ENCODE measurements around the gene SART1. TPM values are rescaled to one million over a fixed set of nuclear protein-coding genes. Genes with fewer than 3 reads are reported as not detected.

Gene SART1
- polyA plus RNA-seq, 1 donor from 2014 or later = 34.9 TPM

GRCh38 chr11:65960824-65961266 lies 689 bp upstream of the SART1 start:
- Histone ChIP-seq H3K79me2 (replicated peaks; ENCODE audit: insufficient read depth, low read length) (peaks cover 19% of the 10 kb centered on the region), H3K27ac (ENCODE audit: low read length) (peak overlapping the region; percentile 94), H2AFZ (ENCODE audit: low read depth, low read length) (peak overlapping the region; percentile 98), H4K20me1 (ENCODE audit: insufficient read depth) (no peaks in the 10 kb centered on the region), H3F3A (ENCODE audit: insufficient read depth, low read length, poor library complexity, severe bottlenecking) (no peaks in the 10 kb centered on the region), H3K4me3 (ENCODE audit: low read length) (peak overlapping the region; percentile 97), H3K27me3 (ENCODE audit: insufficient read depth, low read depth, low read length) (no peaks in the 10 kb centered on the region), H3K9me3 (ENCODE audit: low read length) (no peaks in the 10 kb centered on the region), H3K9ac (ENCODE audit: low read length) (peak overlapping the region; percentile 95), H3K36me3 (ENCODE audit: insufficient read depth, low read length) (no peaks in the 10 kb centered on the region), H3K9me2 (ENCODE audit: insufficient read depth, low read length) (no peaks in the 10 kb centered on the region), H3K4me2 (ENCODE audit: low read length) (peak overlapping the region; percentile 68)
- no peak for TF ChIP-seq EZH2 (IDR thresholded peaks at IDR 0.05; ENCODE audit: borderline replicate concordance, insufficient read depth, low read length, poor library complexity, severe bottlenecking)
- no peak for TF ChIP-seq MXI1 (conservative IDR thresholded peaks at IDR 0.05; ENCODE audit: poor library complexity, severe bottlenecking)
- TF ChIP-seq TAF1 (IDR thresholded peaks at IDR 0.05; ENCODE audit: low read depth) = no peak
- TF ChIP-seq POLR2AphosphoS5 (IDR thresholded peaks at IDR 0.05) = no peak
- no peak for TF ChIP-seq SMC3 (conservative IDR thresholded peaks at IDR 0.05; ENCODE audit: poor library complexity)
- no peak for TF ChIP-seq RAD21 (conservative IDR thresholded peaks at IDR 0.05)
- TF ChIP-seq EP300 (conservative IDR thresholded peaks at IDR 0.05; ENCODE audit: poor library complexity, severe bottlenecking) = no peak
- TF ChIP-seq, protein P1, sequence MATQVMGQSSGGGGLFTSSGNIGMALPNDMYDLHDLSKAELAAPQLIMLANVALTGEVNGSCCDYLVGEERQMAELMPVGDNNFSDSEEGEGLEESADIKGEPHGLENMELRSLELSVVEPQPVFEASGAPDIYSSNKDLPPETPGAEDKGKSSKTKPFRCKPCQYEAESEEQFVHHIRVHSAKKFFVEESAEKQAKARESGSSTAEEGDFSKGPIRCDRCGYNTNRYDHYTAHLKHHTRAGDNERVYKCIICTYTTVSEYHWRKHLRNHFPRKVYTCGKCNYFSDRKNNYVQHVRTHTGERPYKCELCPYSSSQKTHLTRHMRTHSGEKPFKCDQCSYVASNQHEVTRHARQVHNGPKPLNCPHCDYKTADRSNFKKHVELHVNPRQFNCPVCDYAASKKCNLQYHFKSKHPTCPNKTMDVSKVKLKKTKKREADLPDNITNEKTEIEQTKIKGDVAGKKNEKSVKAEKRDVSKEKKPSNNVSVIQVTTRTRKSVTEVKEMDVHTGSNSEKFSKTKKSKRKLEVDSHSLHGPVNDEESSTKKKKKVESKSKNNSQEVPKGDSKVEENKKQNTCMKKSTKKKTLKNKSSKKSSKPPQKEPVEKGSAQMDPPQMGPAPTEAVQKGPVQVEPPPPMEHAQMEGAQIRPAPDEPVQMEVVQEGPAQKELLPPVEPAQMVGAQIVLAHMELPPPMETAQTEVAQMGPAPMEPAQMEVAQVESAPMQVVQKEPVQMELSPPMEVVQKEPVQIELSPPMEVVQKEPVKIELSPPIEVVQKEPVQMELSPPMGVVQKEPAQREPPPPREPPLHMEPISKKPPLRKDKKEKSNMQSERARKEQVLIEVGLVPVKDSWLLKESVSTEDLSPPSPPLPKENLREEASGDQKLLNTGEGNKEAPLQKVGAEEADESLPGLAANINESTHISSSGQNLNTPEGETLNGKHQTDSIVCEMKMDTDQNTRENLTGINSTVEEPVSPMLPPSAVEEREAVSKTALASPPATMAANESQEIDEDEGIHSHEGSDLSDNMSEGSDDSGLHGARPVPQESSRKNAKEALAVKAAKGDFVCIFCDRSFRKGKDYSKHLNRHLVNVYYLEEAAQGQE (IDR thresholded peaks at IDR 0.05; ENCODE audit: borderline replicate concordance) = no peak
- no peak for TF ChIP-seq CTCF (IDR thresholded peaks at IDR 0.05; ENCODE audit: poor library complexity, severe bottlenecking)

DNA sequence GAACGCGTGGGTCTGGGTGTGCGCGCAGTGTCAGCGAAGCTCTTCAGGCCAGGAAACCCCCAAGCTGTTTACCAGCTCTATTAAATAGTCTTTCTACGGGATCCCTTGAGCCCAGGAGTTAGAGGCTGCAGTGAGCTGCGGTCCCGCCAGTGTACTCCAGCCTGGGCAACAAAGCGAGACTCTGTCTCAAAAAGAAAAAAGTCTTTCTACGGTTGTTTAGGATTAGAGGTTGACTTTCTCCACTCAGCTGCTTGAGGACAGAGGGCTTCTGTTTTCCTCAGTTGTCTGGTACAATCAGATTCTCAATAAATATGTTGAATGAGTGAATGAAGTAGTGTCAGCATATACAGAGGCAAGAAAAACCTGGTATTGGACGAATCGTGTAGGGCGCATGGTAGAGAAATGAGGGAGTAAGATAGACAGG lies 619 bp downstream of the SART1 start:
- Histone ChIP-seq H3K27ac (ENCODE audit: low read length) (peak overlapping the region; percentile 94), H3K27me3 (ENCODE audit: insufficient read depth, low read depth, low read length) (no peaks in the 10 kb centered on the region), H4K20me1 (ENCODE audit: insufficient read depth) (no peaks in the 10 kb centered on the region), H2AFZ (ENCODE audit: low read depth, low read length) (no peak overlapping the region), H3K4me2 (ENCODE audit: low read length) (peak overlapping the region; percentile 59), H3F3A (ENCODE audit: insufficient read depth, low read length, poor library complexity, severe bottlenecking) (no peaks in the 10 kb centered on the region), H3K9me3 (ENCODE audit: low read length) (no peaks in the 10 kb centered on the region), H3K79me2 (replicated peaks; ENCODE audit: insufficient read depth, low read length) (peaks cover 19% of the 10 kb centered on the region), H3K4me3 (ENCODE audit: low read length) (peak overlapping the region; percentile 97), H3K9ac (ENCODE audit: low read length) (peak overlapping the region; percentile 95), H3K36me3 (ENCODE audit: insufficient read depth, low read length) (no peaks in the 10 kb centered on the region), H3K9me2 (ENCODE audit: insufficient read depth, low read length) (no peaks in the 10 kb centered on the region)
- TF ChIP-seq SMC3 (conservative IDR thresholded peaks at IDR 0.05; ENCODE audit: poor library complexity) = no peak
- no peak for TF ChIP-seq RAD21 (conservative IDR thresholded peaks at IDR 0.05)
- no peak for TF ChIP-seq POLR2AphosphoS5 (IDR thresholded peaks at IDR 0.05)
- TF ChIP-seq MXI1 (conservative IDR thresholded peaks at IDR 0.05; ENCODE audit: poor library complexity, severe bottlenecking) = no peak
- TF ChIP-seq EZH2 (IDR thresholded peaks at IDR 0.05; ENCODE audit: borderline replicate concordance, insufficient read depth, low read length, poor library complexity, severe bottlenecking) = no peak
- TF ChIP-seq CTCF (IDR thresholded peaks at IDR 0.05; ENCODE audit: poor library complexity, severe bottlenecking) = no peak
